ENCODE results near the gene CACNG6. TPM values are rescaled to one million over a fixed set of nuclear protein-coding genes. Genes with fewer than 3 reads are reported as not detected.
A peak's percentile ranks its signal among the peaks of the same experiment; 100 is the strongest.

CACNG6 gene
- total RNA-seq (2021), result 0.50 TPM in 1 of 2 replicates, not detected in the other
- Bru-seq, nascent RNA, result percentile 8 among the genes with signal in this experiment
- not detected for BruChase-seq, experiment 1, labeled RNA remaining after a 2-hour chase
- BruChase-seq, experiment 2, labeled RNA remaining after a 6-hour chase, result percentile 4 among the genes with signal in this experiment
- long read RNA-seq, result 0 reads

GRCh38 chr19:53991224-53992113, at the start of gene CACNG6:
Gene CACNG6 (plus strand): TSS chr19:53991637. CDS start chr19:53992878, 1,241 bp downstream.
- Histone ChIP-seq H3K4me3 (ENCODE audit: low read depth, low read length, poor library complexity, severe bottlenecking) (peak within 1 kb of the TSS; percentile 40), H3K4me1 (ENCODE audit: insufficient read depth, low read length, poor library complexity, severe bottlenecking) (no peaks in the 10 kb centered on the region), H3K27ac (ENCODE audit: low read depth, low read length, poor library complexity, severe bottlenecking) (no peak within 1 kb of the TSS), H3K9me3 (ENCODE audit: low read depth, low read length, poor library complexity, severe bottlenecking) (no peaks in the 10 kb centered on the region), H3K27me3 (replicated peaks; ENCODE audit: insufficient read depth, low read depth, low read length, poor library complexity) (no peaks in the 10 kb centered on the region), H3K36me3 (ENCODE audit: insufficient read depth, low read length, poor library complexity, severe bottlenecking) (no peaks in the 10 kb centered on the region)
- no TSS peak for BruUV-seq (replicated peaks)
- DNase-seq (ENCODE audit: low spot score), result no peak
- ChIA-PET POLR2A (ENCODE audit: low non-redundant PET) (no interaction called here), CTCF (no interaction called here)
- no peak for TF ChIP-seq EZH2 (IDR thresholded peaks at IDR 0.05; ENCODE audit: borderline replicate concordance, low read depth, low read length, poor library complexity, severe bottlenecking)
- no peak for TF ChIP-seq CTCF (conservative IDR thresholded peaks at IDR 0.05; ENCODE audit: low read depth, low read length)
- intact Hi-C loops (cut with micrococcal nuclease; ENCODE audit: unreplicated experiment), result no loop called here

GRCh38 chr19:53942001-53942786, 49.2 kb upstream of the CACNG6 start:
- Histone ChIP-seq H3K36me3 (ENCODE audit: insufficient read depth, low read length, poor library complexity, severe bottlenecking) (no peaks in the 10 kb centered on the region), H3K4me3 (ENCODE audit: low read depth, low read length, poor library complexity, severe bottlenecking) (no peak overlapping the region), H3K27ac (ENCODE audit: low read depth, low read length, poor library complexity, severe bottlenecking) (no peak overlapping the region), H3K4me1 (ENCODE audit: insufficient read depth, low read length, poor library complexity, severe bottlenecking) (no peaks in the 10 kb centered on the region), H3K27me3 (replicated peaks; ENCODE audit: insufficient read depth, low read depth, low read length, poor library complexity) (peaks cover 9% of the 10 kb centered on the region), H3K9me3 (ENCODE audit: low read depth, low read length, poor library complexity, severe bottlenecking) (no peaks in the 10 kb centered on the region)
- BruUV-seq (replicated peaks), result no TSS peak
- ChIA-PET CTCF (no interaction called here), POLR2A (ENCODE audit: low non-redundant PET) (interaction anchor here (0.7 kb wide), 1 partner anchor 63 kb away, joined by 3 read pairs; no protein-coding TSS in a partner anchor)
- intact Hi-C loops (cut with micrococcal nuclease; ENCODE audit: unreplicated experiment), result no loop called here
- TF ChIP-seq EZH2 (IDR thresholded peaks at IDR 0.05; ENCODE audit: borderline replicate concordance, low read depth, low read length, poor library complexity, severe bottlenecking), result no peak
- peak; percentile 49 for TF ChIP-seq CTCF (conservative IDR thresholded peaks at IDR 0.05; ENCODE audit: low read depth, low read length)
- DNase-seq (ENCODE audit: low spot score), result peak; percentile 59

GRCh38 chr19:53944416-53944815, 47.0 kb upstream of the CACNG6 start:
- Histone ChIP-seq H3K27me3 (replicated peaks; ENCODE audit: insufficient read depth, low read depth, low read length, poor library complexity) (peaks cover 9% of the 10 kb centered on the region), H3K4me1 (ENCODE audit: insufficient read depth, low read length, poor library complexity, severe bottlenecking) (no peaks in the 10 kb centered on the region), H3K9me3 (ENCODE audit: low read depth, low read length, poor library complexity, severe bottlenecking) (no peaks in the 10 kb centered on the region), H3K27ac (ENCODE audit: low read depth, low read length, poor library complexity, severe bottlenecking) (no peak overlapping the region), H3K36me3 (ENCODE audit: insufficient read depth, low read length, poor library complexity, severe bottlenecking) (no peaks in the 10 kb centered on the region), H3K4me3 (ENCODE audit: low read depth, low read length, poor library complexity, severe bottlenecking) (no peak overlapping the region)
- intact Hi-C loops (cut with micrococcal nuclease; ENCODE audit: unreplicated experiment), result no loop called here
- ChIA-PET POLR2A (ENCODE audit: low non-redundant PET) (no interaction called here), CTCF (no interaction called here)
- DNase-seq (ENCODE audit: low spot score), result no peak
- BruUV-seq (replicated peaks), result no TSS peak
- TF ChIP-seq EZH2 (IDR thresholded peaks at IDR 0.05; ENCODE audit: borderline replicate concordance, low read depth, low read length, poor library complexity, severe bottlenecking), result no peak
- no peak for TF ChIP-seq CTCF (conservative IDR thresholded peaks at IDR 0.05; ENCODE audit: low read depth, low read length)
